Panc1 (cell line): ENCODE results near the gene THAP12. TPM values are rescaled to one million over a fixed set of nuclear protein-coding genes. Genes with fewer than 3 reads are reported as not detected.

Source experiments
- ATAC-seq: fragments of 200-7000 bp; cut with Tn5 transposase; 2 replicates; pipeline ENCODE4 v1.9.1; 2020; ENCODE audit warnings: mild to moderate bottlenecking, moderate library complexity
- BruUV-seq: library from RNA; stranded (reverse); fragments of 400-500 nt; replicated peaks from 2 replicates; lab custom pipeline; 2021; lab: Mats Ljungman, UMichigan
- CTCF ChIA-PET: fragments of 300-600 bp; sonication (Branson Sonifier 250); formaldehyde crosslinking; loops from one replicate; lab custom pipeline; 2022; ENCODE audit warnings: antibody characterized with exemption; lab: Charles Lee
- POLR2A ChIA-PET: fragments of 300-600 bp; sonication (Branson Sonifier 250); formaldehyde crosslinking; loops from one replicate; lab custom pipeline; 2022; ENCODE audit warnings: antibody characterized with exemption; lab: Charles Lee
- DNase-seq: peaks from one replicate; pipeline ENCODE4 v3.0.0-alpha.2; 2010; ENCODE audit warnings: low read depth, low spot score
- H3K27ac ChIP-seq: 2 replicates; pipeline ENCODE4 v1.5.1; 2011; ENCODE audit warnings: mild to moderate bottlenecking, low read length, inconsistent platforms
- H3K27me3 ChIP-seq: fragments of 200-500 bp; sonication (Bioruptor generic); 2 replicates; pipeline ENCODE4 v1.6.0; 2014; ENCODE audit warnings: low read length, inconsistent platforms; ENCODE audit not compliant: control insufficient read depth, insufficient read depth
- H3K36me3 ChIP-seq: fragments of 200-500 bp; sonication (Bioruptor generic); 2 replicates; pipeline ENCODE4 v1.5.1; 2014; ENCODE audit warnings: inconsistent platforms, mild to moderate bottlenecking, low read length, moderate library complexity; ENCODE audit not compliant: control insufficient read depth, insufficient read depth
- H3K4me1 ChIP-seq: 2 replicates; pipeline ENCODE4 v1.5.1; 2011; ENCODE audit warnings: inconsistent platforms, mild to moderate bottlenecking, low read length, moderate library complexity; ENCODE audit not compliant: control insufficient read depth, insufficient read depth
- H3K4me3 ChIP-seq, 2 experiments: 2 replicates each; pipeline ENCODE4 v1.5.1; 2011 to 2012; ENCODE audit warnings: low read depth in 2 of 2, low read length in 2 of 2, mild to moderate bottlenecking in 2 of 2, inconsistent platforms in 1 of 2, moderate library complexity in 1 of 2
- H3K9me3 ChIP-seq: fragments of 200-500 bp; sonication (Bioruptor generic); 2 replicates; pipeline ENCODE4 v1.5.1; 2014; ENCODE audit warnings: low read depth, mild to moderate bottlenecking, inconsistent platforms, low read length, moderate library complexity; ENCODE audit not compliant: control insufficient read depth, insufficient read depth
- CTCF ChIP-seq: fragments of 450-650 bp; IDR thresholded peaks from 2 replicates; pipeline ENCODE4 v1.5.1; 2017; ENCODE audit warnings: mild to moderate bottlenecking
- POLR2AphosphoS5 ChIP-seq: IDR thresholded peaks from 2 replicates; pipeline ENCODE4 v1.6.1; 2012; ENCODE audit warnings: mild to moderate bottlenecking, low read depth, low read length, moderate library complexity
- REST ChIP-seq, 2 experiments: IDR thresholded peaks; 2 replicates each; pipeline ENCODE4 v1.6.1; 2011 to 2012; ENCODE audit warnings: low read depth in 2 of 2, control low read depth in 1 of 2, low read length in 1 of 2, mild to moderate bottlenecking in 1 of 2, moderate library complexity in 1 of 2; ENCODE audit not compliant: insufficient read depth in 1 of 2
- SIN3A ChIP-seq: IDR thresholded peaks from 2 replicates; pipeline ENCODE4 v1.6.1; 2012; ENCODE audit warnings: low read depth, mild to moderate bottlenecking, low read length, moderate library complexity, borderline replicate concordance; ENCODE audit not compliant: insufficient read depth
- TCF7L2 ChIP-seq: IDR thresholded peaks from 2 replicates; pipeline ENCODE4 v1.6.1; 2011; ENCODE audit warnings: mild to moderate bottlenecking, low read depth, low read length, inconsistent platforms
- in situ Hi-C: cut with HindIII; loops from 2 replicates; pipeline ENCODE4 v1.10.0; 2016; ENCODE audit warnings: low sequenced_read_pairs, low pct_unique_long_range_greater_than_20kb
- intact Hi-C: fragments of 100-400 bp; cut with micrococcal nuclease; formaldehyde crosslinking; loops from one replicate; pipeline ENCODE4 v1.10.0; 2022; ENCODE audit not compliant: unreplicated experiment
- total RNA-seq: library from RNA; stranded (reverse); gene quantifications from one replicate; pipeline ENCODE4 v1.2.1, GENCODE V29; 2021; ENCODE audit not compliant: unreplicated experiment

Gene THAP12
- total RNA-seq, 1 experiment from 2014 or later = 57.3 TPM

GRCh38 chr11:76337469-76337868 lies 43.5 kb downstream of the THAP12 start:
- no peak for TF ChIP-seq REST (IDR thresholded peaks at IDR 0.05; ENCODE audit: insufficient read depth in 1 of 2, low read depth in 2 of 2, low read length in 1 of 2)
- TF ChIP-seq POLR2AphosphoS5 = no peak
- TF ChIP-seq SIN3A = no peak
- TF ChIP-seq TCF7L2 = no peak
- Histone ChIP-seq H3K9me3 (peaks cover 3% of the 10 kb centered on the region; the same call in 1 of the 2 replicates), H3K4me3 (no peak overlapping the region), H3K27ac (no peak overlapping the region), H3K4me1 (no peaks in the 10 kb centered on the region), H3K36me3 (no peaks in the 10 kb centered on the region), H3K27me3 (no peaks in the 10 kb centered on the region)
- ChIA-PET CTCF (no interaction called here), POLR2A (no interaction called here)
- DNase-seq (no peak), ATAC-seq (no peak)
- no TSS peak for BruUV-seq
- in situ Hi-C loops (no loop called here), intact Hi-C loops (no loop called here)

- POLR2A ChIA-PET = no interaction called here
- in situ Hi-C loops = no loop called here
- H3K27me3 ChIP-seq = no peaks in the 10 kb centered on the region
- no peak for ATAC-seq
- DNase-seq = no peak
- CTCF ChIA-PET = no interaction called here
- peaks cover 3% of the 10 kb centered on the region; the same call in 1 of the 2 replicates for H3K9me3 ChIP-seq
- no TSS peak for BruUV-seq
- intact Hi-C loops = no loop called here
- TF ChIP-seq TCF7L2 (no peak), REST (IDR thresholded peaks at IDR 0.05; ENCODE audit: insufficient read depth in 1 of 2, low read depth in 2 of 2, low read length in 1 of 2) (no peak)
- H3K4me3 ChIP-seq = no peak overlapping the region
- no peaks in the 10 kb centered on the region for H3K4me1 ChIP-seq
- no peaks in the 10 kb centered on the region for H3K36me3 ChIP-seq
- no peak overlapping the region for H3K27ac ChIP-seq
These were observed 44.3 kb downstream of the THAP12 start for GRCh38 chr11:76336597-76336996.

- TF ChIP-seq CTCF (no peak), POLR2AphosphoS5 (no peak), TCF7L2 (no peak), SIN3A (no peak), REST (IDR thresholded peaks at IDR 0.05; ENCODE audit: insufficient read depth in 1 of 2, low read depth in 2 of 2, low read length in 1 of 2) (no peak)
- ATAC-seq (no peak), DNase-seq (no peak)
- Histone ChIP-seq H3K9me3 (peaks cover 3% of the 10 kb centered on the region; the same call in 1 of the 2 replicates), H3K4me1 (no peaks in the 10 kb centered on the region), H3K36me3 (no peaks in the 10 kb centered on the region), H3K27me3 (no peaks in the 10 kb centered on the region), H3K4me3 (no peak overlapping the region), H3K27ac (no peak overlapping the region)
- intact Hi-C loops (no loop called here), in situ Hi-C loops (no loop called here)
- BruUV-seq = no TSS peak
- CTCF ChIA-PET = no interaction called here
- POLR2A ChIA-PET = no interaction called here
These were observed 45.1 kb downstream of the THAP12 start for GRCh38 chr11:76335842-76336241.
